ENCODE results near the gene RBM10.

DNA sequence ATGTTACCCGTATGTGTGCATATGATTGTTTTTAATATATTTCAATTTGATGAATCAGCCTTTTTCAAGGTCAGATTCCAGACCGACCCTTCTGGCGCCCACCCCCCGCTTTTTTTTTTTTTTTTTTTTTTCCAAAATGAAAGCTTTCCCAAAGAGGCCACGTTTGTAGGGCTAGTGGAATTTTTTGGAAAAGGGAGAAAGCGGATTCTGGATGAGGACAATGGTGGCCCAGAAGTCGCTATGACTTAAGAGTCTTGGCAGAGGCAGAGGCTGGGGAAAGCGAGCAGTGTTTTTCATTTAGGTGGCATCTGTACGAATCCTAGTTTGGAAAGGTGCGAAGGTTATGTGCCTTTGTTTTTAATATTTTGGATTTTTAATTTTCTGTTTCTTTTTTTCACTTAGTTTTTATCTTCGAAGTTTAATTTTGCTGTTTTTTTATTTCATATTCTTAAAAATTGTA lies 15.1 kb upstream of the RBM10 start:
- TF ChIP-seq, protein P1, sequence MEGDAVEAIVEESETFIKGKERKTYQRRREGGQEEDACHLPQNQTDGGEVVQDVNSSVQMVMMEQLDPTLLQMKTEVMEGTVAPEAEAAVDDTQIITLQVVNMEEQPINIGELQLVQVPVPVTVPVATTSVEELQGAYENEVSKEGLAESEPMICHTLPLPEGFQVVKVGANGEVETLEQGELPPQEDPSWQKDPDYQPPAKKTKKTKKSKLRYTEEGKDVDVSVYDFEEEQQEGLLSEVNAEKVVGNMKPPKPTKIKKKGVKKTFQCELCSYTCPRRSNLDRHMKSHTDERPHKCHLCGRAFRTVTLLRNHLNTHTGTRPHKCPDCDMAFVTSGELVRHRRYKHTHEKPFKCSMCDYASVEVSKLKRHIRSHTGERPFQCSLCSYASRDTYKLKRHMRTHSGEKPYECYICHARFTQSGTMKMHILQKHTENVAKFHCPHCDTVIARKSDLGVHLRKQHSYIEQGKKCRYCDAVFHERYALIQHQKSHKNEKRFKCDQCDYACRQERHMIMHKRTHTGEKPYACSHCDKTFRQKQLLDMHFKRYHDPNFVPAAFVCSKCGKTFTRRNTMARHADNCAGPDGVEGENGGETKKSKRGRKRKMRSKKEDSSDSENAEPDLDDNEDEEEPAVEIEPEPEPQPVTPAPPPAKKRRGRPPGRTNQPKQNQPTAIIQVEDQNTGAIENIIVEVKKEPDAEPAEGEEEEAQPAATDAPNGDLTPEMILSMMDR (IDR thresholded peaks at IDR 0.05; ENCODE audit: low read depth, low read length, poor library complexity, severe bottlenecking) = no peak
- no peak for TF ChIP-seq EZH2phosphoT487 (IDR thresholded peaks at IDR 0.05; ENCODE audit: borderline replicate concordance, low read length)
